Brain pericyte (primary cell): ENCODE results near the gene FNDC11.

ENCODE experiments used
- DNase-seq: peaks from one replicate; pipeline ENCODE4 v3.0.0-alpha.2; 2012; ENCODE audit warnings: low read depth, low spot score

FNDC11 gene

DNA sequence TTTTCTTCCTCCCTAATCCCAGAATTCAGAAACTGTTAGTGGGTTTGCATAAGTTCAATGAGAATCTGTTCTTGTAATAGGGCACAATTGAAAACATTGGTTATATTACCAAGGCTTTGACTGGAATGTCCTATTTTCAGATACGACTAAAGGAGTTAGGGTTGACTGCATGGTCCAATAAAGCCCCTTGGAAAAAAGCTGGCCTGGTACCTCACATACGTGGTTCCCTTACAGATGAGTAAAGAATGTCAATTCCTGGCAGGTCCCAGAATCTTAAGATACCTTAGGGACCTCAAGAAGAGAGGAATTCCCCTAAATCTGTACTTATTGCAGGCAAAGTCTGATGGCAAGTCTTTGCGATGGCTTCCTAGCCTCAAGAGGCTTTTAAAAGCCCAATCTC lies 28.8 kb upstream of the FNDC11 start:
- no peak for DNase-seq

DNA sequence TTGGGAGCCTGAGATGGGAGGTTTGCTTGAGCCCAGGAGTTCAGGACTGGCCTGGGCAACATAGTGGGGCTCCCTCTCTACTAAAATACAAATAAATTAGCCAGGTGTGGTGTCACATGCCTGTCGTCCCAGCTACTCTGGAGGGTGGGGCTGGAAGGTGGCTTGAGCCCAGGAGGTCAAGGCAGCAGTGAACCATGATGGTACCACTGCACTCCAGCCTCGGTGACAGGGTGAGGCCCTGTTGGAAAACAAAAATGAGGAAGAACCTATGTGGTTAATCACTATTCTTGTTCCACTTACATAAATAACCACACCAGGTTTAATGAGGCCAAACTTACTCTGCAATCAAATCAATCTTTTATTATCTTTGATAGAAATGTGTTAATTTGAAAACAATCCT lies 28.0 kb upstream of the FNDC11 start:
- no peak for DNase-seq

DNA sequence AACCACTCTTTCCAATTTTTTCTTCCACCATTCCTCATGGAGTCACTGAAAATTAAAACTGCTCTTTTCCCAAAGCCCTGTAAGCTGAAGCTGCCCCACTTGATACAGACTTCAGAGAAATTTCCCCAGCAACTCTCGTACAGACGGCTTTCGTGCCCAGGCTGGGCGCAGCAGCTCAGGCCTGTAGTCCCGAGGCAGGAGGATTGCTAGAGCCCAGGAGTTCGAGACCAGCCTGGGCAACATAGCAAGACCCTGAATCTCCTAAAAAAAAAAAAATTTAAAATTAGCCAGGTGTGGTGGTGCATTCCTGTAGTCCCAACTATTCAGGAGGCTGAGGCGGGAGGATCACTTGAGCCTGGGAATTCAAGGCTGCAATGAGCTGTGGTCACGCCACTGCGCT lies 26.8 kb upstream of the FNDC11 start:
- DNase-seq: no peak

DNA sequence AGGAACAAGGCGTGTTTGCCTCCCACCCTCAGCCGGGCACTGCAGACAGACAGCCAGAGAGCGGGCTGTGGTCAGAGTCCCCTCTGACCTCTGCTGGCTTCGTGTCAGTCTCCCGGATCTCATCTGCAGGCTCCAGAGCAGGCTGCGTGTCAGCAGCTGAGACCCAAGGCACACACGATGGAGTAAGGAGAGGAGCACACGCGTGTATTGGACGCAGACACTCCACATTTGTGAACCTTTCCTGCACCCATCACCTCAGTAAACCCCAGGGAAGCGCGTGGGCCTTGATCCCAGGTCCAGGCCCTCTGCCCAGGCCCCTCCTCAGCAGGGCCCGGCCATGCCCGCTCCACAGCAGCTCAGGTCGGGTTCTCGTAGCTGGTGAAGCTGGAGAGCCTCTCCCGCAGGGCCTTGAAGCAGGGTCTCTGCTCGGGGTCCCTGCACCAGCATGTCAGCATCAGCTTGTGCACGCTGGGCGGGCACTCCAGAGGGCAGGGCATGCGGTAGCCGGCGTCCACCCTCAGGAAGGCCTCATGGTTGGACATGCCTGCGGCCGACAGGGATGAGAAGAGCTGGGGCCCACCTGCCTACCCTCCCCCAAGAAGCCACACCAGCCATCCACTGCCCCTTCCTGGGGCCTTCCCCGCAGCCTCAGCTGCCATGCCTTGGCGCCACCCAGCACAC lies 24.6 kb upstream of the FNDC11 start:
- no peak for DNase-seq

DNA sequence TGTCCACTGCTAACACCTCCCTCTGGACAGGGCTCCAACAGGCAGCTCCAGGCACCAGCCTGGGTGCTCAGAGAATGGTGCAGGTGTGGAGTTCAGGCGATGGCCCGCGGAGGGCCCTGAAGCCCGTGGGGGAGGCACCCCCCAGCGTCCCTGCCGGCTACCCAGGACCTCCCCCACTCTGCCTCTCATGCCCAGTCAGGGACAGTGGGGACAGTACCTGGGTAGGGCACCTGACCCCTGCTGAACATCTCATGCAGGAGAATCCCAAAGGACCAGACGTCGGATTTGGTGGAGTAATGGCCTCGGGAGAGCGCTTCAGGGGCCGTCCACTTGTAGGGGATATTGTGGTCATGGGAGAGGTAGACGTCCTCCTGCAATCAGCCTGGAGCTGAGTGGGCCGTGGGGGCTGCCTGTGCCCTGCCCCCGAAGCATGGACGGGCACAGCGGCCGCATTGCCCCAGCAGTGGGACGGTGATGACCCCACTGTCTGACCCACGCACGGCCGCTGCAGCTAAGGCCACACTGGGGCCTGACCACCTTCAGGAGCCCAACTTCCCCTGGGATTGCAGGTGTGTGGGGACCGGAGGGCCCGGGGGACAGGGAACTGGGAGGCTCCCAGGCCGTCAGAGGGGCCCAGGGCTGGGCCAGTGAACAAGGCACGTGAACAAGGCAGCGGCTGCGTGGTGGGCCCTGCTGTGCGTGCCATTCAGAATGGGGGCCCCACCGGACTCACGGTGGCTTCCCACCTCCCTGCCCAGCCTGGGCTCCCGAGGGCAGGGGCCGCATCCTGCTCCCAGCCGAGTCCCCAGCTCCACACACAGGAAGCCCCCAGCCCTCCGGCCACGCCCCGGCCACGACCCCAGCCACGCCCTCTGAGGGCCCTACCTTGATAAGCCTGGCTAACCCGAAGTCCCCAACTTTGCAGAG lies 23.8 kb upstream of the FNDC11 start:
- no peak for DNase-seq

DNA sequence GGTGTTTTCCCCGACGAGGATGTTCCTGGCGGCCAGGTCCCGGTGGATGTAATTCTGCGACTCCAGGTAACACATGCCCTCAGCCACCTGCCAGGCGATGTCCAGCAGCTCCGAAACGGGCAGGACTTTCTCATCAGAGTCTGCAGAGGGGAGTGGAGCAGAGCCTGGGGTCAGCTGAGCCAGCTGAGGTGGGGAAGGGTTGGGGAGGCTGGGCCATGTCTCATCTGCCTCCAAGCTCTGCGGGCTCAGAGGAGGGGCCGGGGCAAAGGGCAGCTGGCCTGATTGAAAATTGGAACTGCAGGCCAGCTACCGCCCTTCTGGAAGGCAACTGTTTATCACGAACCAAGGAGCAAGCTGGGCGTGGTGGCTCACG lies 23.2 kb upstream of the FNDC11 start:
- no peak for DNase-seq

DNA sequence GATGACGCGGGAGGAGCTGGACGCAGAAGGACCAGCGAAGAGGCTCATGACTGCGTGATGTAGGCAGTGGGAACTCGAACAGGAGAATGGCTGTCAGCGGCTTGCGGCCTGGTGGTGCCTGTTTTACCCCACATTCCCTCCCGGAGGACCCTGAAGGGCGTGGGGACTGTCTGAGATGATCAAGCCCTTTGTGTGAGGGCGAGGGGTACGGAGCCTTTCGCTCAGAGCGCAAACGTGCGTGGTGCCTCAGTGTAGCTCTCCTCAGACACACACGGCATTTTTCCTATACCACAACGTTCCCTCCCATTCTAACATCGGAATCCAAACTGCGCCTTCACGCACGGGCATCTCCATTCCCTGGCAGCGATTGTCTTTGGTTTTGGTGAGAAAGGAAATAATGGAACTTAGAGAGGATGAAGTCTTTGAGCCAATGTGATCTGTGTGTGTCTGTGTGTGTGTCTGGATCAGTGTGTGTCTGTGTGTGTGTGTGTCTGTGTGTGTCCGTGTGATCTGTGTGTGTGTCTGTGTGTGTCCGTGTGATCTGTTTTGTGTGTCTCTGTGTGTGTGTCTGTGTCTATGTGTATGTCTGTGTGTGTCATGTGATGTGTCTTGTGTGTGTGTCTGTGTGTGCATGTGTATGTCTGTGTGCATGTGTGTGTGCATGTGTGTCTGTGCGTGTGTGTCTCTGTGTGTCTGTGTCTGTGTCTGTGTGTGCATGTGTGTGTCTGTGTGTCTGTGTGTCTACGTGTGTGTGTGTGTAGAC lies 22.1 kb upstream of the FNDC11 start:
- DNase-seq: no peak

DNA sequence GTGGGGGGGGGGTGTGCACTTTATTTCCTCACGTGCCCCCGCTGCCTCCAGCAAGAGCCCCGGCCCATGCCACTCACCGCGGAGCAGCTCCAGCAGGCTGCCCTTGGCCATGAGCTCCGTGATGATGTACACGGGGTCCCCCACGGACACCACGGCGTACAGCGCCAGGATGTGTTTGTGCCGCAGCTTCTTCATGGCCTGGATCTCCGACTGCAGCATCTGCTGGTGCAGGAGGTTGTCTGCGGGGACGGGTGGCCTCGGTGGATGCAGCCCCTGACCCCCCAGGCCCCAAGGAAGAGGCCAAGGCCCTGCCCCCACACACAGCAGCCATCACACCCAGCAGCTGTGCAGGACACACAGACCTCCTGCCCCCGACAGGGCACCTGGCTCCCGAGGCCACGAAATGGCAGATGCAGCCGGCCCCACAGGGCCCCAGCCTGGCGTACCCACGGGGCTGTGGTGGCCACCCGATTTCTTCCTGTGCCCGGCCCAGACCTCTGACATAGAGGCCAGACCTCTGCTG lies 21.4 kb upstream of the FNDC11 start:
- DNase-seq: no peak

DNA sequence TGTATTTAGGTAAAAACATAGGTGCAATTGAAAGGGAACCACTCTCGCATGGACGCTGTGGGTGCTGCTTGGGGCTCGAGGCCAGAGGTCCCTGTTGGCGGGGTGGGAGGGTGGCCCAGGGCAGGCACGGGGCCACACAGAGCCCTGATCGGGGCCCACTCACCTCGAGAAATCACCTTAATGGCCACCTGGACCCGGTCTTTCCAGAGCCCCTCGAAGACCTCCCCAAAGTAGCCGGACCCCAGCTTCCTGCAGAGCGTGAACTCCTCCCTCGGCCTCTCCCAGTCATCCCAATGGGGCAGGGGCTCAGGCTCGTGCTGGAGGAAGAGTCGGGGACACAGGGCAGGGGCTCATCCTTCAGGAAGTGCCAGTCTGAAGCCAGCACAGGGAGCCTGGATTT lies 20.6 kb upstream of the FNDC11 start:
- no peak for DNase-seq

DNA sequence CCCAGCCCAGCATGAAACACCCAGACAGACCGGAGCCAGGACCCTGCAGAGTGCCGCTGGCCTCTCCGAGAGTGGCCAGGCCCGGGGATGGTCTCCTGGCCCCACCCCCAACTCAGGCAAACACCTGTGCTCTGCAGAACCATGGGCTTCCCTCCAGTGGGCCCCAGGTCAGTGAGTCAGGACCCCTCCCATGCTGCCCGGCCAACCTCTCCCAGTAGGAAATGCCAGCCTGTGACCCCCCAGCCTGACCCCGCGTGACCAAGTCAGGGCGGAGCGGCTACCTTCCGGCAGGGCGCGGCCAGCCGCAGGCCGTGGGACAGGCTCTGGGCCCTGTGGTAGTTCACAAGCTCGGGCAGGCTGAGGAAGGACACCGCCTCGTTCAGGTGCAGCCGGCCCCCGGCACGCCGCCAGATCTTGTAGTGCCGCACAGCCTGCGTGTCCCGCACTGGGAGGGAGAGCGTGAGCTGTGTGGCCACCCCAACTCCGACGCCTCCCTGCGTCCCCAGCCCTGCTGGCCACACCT lies 20.0 kb upstream of the FNDC11 start:
- no peak for DNase-seq

DNA sequence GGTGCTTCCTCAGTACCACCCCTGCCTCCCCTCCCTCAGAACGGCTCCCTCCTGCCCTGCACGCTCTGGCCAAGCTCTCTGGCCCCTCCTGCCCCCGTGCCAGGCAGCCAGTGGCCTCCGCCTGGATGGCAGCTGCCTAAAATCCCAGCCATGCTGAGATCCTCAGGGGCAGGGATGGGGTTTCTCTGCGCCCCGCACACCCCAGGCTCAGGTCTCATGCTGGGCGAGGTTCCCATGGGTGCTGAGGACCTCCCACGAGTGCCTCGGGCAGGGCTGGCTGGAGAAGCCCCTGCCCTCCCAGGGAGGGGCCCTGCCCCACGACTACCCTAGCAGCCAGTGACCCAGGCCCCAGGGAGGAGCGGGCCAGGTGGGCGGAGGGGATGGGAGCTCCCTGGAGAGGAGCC lies 19.5 kb upstream of the FNDC11 start:
- DNase-seq: no peak

DNA sequence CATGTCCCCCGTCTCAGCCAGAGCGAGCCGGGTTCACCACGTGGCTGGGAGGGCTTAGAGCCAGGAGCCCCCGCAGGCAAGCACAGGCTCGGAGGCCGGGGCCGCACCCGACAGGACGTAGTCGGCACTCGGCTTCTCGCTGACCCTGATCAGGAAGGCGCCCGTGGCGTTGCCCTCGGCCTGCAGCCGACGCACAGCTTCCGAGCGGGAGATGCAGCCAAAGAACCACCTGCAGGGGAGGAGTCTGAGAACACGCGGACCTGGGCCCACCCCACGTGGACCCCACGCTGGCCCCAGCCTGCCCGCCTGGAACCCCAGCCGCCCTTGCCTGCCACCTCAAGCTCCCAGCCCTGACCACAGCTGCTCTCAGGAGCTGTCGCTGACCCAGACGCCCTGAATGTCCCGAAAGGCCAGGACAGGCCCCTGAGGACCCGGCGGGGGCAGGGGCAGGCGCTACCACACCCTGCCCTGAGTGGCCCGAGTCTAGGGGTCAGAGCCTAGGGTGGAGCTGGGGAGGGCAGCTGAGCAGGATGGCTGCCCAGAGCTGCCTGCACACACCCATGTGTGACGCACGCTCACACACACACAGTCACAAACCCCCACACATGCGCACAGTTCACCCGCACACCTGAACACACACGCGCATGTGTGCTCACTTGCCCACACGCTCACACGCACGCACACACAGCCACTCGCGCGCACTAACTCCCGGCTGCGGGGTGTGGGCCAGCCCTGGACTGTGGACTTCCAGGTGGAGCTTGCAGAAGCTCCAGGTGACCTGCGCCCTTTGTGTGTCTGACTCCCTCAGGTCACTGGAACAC lies 18.9 kb upstream of the FNDC11 start:
- DNase-seq: no peak

DNA sequence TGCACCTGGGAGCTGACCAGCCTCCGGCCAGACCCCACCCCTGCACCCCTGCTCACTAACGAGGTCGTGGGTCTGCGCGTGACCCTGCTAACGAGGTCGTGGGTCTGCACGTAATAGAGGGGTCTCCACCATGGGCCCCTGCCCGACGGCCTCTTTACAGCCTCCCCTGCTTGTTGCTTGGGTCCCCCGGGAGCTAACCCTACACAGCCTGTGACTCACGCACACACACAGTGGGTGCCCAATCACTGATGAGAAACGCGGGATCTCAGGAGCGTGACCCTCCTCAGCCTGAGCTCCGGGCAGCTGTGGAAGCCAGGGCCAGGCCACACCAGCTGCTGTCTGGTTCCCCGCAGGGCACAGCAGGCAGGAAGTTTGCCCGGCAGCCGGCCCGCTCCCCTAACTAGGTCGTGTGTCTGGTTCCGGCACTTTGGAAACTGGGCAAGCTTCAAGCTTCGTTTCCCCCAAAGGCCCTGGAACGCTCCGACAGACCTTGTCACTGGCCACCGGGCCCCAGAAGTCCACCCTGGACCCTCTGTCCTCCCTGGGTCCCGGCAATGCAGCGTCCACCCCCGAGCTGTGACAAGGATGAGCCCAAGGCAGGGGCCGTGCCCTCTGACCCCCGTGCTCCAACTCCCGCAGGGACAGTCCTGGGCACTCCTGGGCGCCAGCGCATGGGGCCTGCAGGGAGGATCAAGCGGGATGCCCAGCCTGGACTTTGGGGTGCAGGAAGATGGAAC lies 17.6 kb upstream of the FNDC11 start:
- peak; percentile 70 for DNase-seq

DNA sequence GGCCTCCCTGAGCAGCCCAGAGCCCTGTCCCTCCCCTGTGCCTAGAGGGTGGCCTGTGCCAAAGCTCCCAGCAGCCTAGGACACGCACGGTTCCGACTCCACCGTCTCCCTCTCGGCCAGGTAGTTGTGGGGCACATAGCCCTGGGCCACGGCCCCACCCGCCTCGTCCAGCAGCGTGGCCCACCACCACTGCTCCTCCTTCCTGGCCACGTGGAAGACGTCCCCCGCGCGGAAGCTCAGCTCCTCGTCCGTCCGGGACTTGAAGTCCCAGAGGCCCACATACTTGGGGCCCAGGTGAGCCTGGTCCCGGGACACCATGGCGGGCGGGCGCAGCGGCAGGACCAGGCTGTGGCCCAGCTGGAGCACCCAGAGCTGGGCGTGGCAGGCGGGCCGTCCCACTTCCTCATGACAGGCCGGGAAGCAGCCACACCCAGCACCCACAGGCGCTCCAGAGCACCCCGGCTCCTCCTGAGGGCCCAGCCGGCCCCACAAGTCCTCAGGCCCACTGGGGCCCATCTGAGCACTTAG lies 16.9 kb upstream of the FNDC11 start, which contains the start of gene PTK6:
PTK6 (minus strand) TSS at position 380 of the 528 bp plus-strand sequence; CDS start at position 318, 62 bp downstream.
- no peak for DNase-seq

DNA sequence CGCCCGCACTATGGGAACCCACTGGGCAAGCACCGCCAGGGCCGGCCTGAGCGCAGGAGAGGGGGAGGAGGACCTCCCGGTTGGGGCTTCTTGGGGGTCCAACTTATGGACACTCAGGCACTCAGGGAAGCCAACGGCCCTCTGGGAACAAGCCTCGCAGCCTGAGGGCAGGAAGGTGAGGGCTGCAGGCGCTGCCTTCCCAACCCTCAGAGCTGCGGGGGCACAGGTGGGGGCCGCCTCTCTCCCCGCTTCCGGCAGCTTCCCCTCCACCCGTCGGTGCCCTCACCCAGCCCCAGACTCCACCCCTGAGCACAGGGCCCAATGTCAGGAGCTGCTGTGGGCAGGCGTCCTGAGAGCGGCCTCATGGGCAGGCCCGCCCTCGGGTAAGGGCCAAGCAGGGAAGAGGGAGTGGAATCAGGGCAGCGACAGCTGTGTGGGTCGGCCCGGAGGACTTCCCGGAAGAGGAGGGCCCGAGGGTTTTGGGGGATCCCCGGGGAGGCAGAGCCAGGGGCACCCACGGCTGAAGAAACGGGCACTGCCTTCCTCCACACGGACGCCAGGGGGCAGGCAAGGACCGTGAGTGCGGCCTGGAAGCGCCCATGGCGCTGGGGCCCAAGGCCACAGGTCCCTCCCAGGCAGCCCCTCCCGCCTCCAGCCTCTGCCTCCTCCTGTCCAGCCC lies 16.3 kb upstream of the FNDC11 start:
- peak; percentile 64 for DNase-seq

DNA sequence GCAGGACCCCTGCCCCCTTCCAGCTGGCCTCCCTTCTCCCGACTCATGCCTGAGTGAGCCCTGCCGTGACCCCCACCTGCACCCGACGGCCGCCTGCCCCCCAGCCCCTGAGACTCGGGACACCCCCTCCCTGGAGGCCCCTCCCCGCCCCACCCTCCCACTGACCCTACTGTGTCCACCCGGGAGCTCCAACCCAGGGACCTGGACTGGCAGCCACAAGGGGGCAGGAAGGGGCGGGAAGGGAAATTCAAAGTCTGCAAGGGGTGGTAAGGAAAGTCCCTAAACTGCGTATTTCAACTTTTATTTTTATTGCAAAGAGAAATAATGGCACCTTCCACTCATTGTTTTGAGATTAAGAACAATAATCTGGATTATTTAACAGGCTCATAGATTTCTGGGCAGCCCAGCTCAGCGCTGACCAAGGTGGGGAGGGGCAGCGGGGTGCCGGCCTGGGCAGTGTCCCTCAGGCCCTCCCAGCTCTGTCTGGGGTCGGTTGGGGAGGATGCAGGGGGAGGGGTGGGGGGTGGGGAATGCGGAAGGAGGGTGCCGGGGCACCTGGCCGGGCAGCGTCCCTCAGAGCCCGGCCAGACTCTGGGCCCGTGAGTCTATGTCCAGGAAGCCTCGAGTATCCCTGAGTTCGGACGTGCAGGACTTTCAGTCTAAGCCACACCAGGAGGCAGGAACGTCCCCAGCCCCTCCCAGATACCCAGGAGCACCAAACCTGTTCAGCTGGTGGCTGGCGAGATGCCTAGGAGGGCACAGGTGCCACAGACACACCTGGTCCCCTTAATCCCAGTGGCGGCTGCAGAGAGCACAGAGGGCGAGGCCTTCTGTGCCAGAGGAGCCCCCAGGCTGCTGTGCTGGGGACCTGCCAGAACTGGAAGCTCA lies 15.5 kb upstream of the FNDC11 start:
- DNase-seq: no peak

DNA sequence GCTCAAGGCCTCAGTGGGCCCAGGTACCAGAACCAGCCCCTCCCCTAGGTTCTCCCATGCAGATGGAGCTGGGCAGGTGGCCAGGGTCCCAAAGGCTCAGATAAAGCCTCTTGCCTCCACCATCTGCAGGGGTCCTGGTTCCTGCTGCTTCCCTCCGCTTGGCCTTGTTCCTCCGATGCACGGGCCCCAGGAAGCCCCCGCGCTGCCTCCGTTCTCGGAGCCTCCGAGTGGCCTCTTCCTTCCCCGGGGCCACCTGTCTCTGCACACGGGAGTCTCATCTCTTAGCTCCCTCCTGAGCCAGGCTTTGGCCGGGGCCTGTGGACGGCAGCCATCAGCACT lies 14.9 kb upstream of the FNDC11 start:
- no peak for DNase-seq
